ENCODE measurements around the gene SIGLEC1. TPM values are rescaled to one million over a fixed set of nuclear protein-coding genes. Genes with fewer than 3 reads are reported as not detected.
A peak's percentile ranks its signal among the peaks of the same experiment; 100 is the strongest.

The SIGLEC1 gene
- total RNA-seq, 2 donors from 2014 or later = 12.2 to 45.5 TPM

- Histone ChIP-seq H3K27me3 (replicated peaks; ENCODE audit: insufficient read depth) (no peaks in the 10 kb centered on the region), H3K27ac (no peak overlapping the region), H3K36me3 (no peaks in the 10 kb centered on the region), H3K4me3 (no peak overlapping the region), H3K9me3 (no peaks in the 10 kb centered on the region), H3K4me1 (ENCODE audit: control insufficient read depth in 1 of 2, low read depth in 2 of 2) (peaks cover 0 to 23% of the 10 kb centered on the region in 2 donors)
- no peak for ATAC-seq (ENCODE audit: insufficient number of reproducible peaks, low FRiP score, low read depth)
- TF ChIP-seq, protein P1, sequence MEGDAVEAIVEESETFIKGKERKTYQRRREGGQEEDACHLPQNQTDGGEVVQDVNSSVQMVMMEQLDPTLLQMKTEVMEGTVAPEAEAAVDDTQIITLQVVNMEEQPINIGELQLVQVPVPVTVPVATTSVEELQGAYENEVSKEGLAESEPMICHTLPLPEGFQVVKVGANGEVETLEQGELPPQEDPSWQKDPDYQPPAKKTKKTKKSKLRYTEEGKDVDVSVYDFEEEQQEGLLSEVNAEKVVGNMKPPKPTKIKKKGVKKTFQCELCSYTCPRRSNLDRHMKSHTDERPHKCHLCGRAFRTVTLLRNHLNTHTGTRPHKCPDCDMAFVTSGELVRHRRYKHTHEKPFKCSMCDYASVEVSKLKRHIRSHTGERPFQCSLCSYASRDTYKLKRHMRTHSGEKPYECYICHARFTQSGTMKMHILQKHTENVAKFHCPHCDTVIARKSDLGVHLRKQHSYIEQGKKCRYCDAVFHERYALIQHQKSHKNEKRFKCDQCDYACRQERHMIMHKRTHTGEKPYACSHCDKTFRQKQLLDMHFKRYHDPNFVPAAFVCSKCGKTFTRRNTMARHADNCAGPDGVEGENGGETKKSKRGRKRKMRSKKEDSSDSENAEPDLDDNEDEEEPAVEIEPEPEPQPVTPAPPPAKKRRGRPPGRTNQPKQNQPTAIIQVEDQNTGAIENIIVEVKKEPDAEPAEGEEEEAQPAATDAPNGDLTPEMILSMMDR (IDR thresholded peaks at IDR 0.05) = no peak
- DNase-seq (ENCODE audit: low spot score) = no peak
These were observed 36.8 kb upstream of the SIGLEC1 start for GRCh38 chr20:3749087-3749688.

GRCh38 chr20:3748073-3748472, 35.7 kb upstream of the SIGLEC1 start:
- Histone ChIP-seq H3K4me3 (no peak overlapping the region), H3K36me3 (no peaks in the 10 kb centered on the region), H3K27me3 (replicated peaks; ENCODE audit: insufficient read depth) (no peaks in the 10 kb centered on the region), H3K9me3 (no peaks in the 10 kb centered on the region), H3K4me1 (ENCODE audit: control insufficient read depth in 1 of 2, low read depth in 2 of 2) (peaks cover 0 to 23% of the 10 kb centered on the region in 2 donors), H3K27ac (no peak overlapping the region)
- DNase-seq (ENCODE audit: low spot score) = no peak
- TF ChIP-seq, protein P1 (IDR thresholded peaks at IDR 0.05) = no peak
- ATAC-seq (ENCODE audit: insufficient number of reproducible peaks, low FRiP score, low read depth) = no peak

DNA sequence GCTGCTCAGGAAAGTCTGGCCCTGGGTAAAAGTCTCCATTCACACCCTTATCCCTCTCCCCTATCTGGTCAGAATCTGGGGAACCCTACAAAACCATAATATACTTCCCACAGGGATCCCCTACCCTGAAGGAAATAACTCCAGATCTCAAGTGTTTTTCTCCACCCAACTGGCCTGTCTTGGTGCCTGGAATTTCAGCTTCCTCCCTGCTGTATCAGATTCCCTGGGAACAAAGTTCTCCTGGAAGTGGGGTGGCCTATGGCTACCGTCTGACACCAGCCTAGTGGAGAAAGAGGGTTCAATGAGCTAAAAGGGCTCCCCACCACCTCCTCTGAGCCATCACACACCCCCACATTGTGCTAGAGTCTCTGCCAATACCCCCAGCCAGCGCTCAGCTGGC, 35.1 kb upstream of the SIGLEC1 start:
- peaks cover 0 to 22% of the 10 kb centered on the region in 2 donors for H3K4me1 ChIP-seq (ENCODE audit: control insufficient read depth in 1 of 2, low read depth in 2 of 2)
- H3K27me3 ChIP-seq (replicated peaks; ENCODE audit: insufficient read depth) = no peaks in the 10 kb centered on the region
- no peak for DNase-seq (ENCODE audit: low spot score)
- H3K36me3 ChIP-seq = no peaks in the 10 kb centered on the region
- H3K27ac ChIP-seq = no peak overlapping the region
- no peak overlapping the region for H3K4me3 ChIP-seq
- TF ChIP-seq, protein P1 (IDR thresholded peaks at IDR 0.05) = no peak
- no peaks in the 10 kb centered on the region for H3K9me3 ChIP-seq
- ATAC-seq (ENCODE audit: insufficient number of reproducible peaks, low FRiP score, low read depth) = no peak

DNA sequence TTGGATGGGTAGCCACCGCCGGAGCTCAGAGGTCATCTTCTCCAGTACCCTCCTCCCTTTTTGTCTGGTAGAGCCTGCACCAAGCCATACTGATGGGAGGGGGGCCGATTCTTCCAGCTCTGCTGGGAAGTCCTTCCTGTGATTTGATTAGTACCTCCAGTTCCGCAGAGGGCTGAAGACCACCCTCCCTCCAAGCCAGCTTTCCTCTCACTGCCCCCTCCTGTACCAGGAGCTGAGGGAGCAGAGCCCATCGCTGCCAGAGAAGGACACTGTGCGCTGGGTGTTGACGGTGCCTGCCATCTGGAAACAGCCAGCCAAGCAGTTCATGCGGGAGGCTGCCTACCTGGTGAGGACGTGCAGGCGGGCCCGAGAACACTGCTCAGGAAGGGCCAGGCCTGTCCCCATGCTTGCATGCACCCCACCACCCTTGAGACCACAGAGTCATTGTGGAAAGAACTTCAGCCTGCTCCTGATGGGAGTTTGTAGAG, 33.3 kb upstream of the SIGLEC1 start:
- TF ChIP-seq, protein P1 (IDR thresholded peaks at IDR 0.05) = no peak
- ATAC-seq (ENCODE audit: insufficient number of reproducible peaks, low FRiP score, low read depth) = no peak
- H3K4me1 ChIP-seq (ENCODE audit: control insufficient read depth in 1 of 2, low read depth in 2 of 2) = peaks cover 0 to 10% of the 10 kb centered on the region in 2 donors
- H3K9me3 ChIP-seq = no peaks in the 10 kb centered on the region
- no peaks in the 10 kb centered on the region for H3K36me3 ChIP-seq
- DNase-seq (ENCODE audit: low spot score) = no peak
- no peaks in the 10 kb centered on the region for H3K27me3 ChIP-seq (replicated peaks; ENCODE audit: insufficient read depth)
- H3K4me3 ChIP-seq = no peak overlapping the region
- H3K27ac ChIP-seq = no peak overlapping the region

GRCh38 chr20:3744806-3745685, 32.6 kb upstream of the SIGLEC1 start:
- no peak for ATAC-seq (ENCODE audit: insufficient number of reproducible peaks, low FRiP score, low read depth)
- H3K27me3 ChIP-seq (replicated peaks; ENCODE audit: insufficient read depth) = no peaks in the 10 kb centered on the region
- H3K9me3 ChIP-seq = no peaks in the 10 kb centered on the region
- TF ChIP-seq, protein P1 (IDR thresholded peaks at IDR 0.05) = no peak
- no peak for DNase-seq (ENCODE audit: low spot score)
- H3K4me1 ChIP-seq (ENCODE audit: control insufficient read depth in 1 of 2, low read depth in 2 of 2) = peaks cover 0 to 7% of the 10 kb centered on the region in 2 donors
- H3K4me3 ChIP-seq = peak overlapping the region; percentile 49
- no peaks in the 10 kb centered on the region for H3K36me3 ChIP-seq
- H3K27ac ChIP-seq = no peak overlapping the region
